Stimulated activated naive CD8-positive, alpha-beta T cell treated with anti-CD3 and anti-CD28 coated beads, Interleukin-15, Interleukin-2, amounts not matched to agents 100 ng/mL and 50 ng/mL, for 24 hours (primary cell): ENCODE measurements around the gene GALT.

Source experiments
- H3K27ac Mint-ChIP-seq: one replicate; pipeline ENCODE4 v1.8.0; 2021; ENCODE audit warnings: mild to moderate bottlenecking, mixed read lengths
- H3K27me3 Mint-ChIP-seq: one replicate; pipeline ENCODE4 v1.8.0; 2021; ENCODE audit warnings: mixed read lengths
- H3K36me3 Mint-ChIP-seq: one replicate; pipeline ENCODE4 v1.8.0; 2021; ENCODE audit warnings: low read depth, mixed read lengths
- H3K4me1 Mint-ChIP-seq: one replicate; pipeline ENCODE4 v1.8.0; 2021; ENCODE audit warnings: low read depth, mixed read lengths
- H3K4me3 Mint-ChIP-seq: one replicate; pipeline ENCODE4 v1.8.0; 2021; ENCODE audit warnings: mild to moderate bottlenecking, mixed read lengths
- H3K9me3 Mint-ChIP-seq: one replicate; pipeline ENCODE4 v1.8.0; 2021; ENCODE audit warnings: mixed read lengths

The GALT gene

GRCh38 chr9:34694811-34695210, 48.3 kb downstream of the GALT start:
- H3K4me3 Mint-ChIP-seq = no peak overlapping the region

More at GRCh38 chr9:34694811-34695210, 48.3 kb downstream of the GALT start:
- Mint-ChIP-seq H3K4me1 (no peaks in the 10 kb centered on the region), H3K36me3 (no peaks in the 10 kb centered on the region), H3K9me3 (no peaks in the 10 kb centered on the region), H3K27ac (no peak overlapping the region), H3K27me3 (peaks cover 1% of the 10 kb centered on the region)
